Esophagus mucosa (tissue), 1 donor: ENCODE results near the gene ZSCAN10. TPM values are rescaled to one million over a fixed set of nuclear protein-coding genes. Genes with fewer than 3 reads are reported as not detected.

Experiments used
- ATAC-seq: fragments of 200-7000 bp; cut with Tn5 transposase; one replicate; pipeline ENCODE4 v1.9.1; 2020
- total RNA-seq: library from RNA; stranded (reverse); gene quantifications from one replicate; pipeline ENCODE4 v1.2.4, GENCODE V29; 2023
- donor health status: DM: yes; HTN: yes; CAD: no.

Gene ZSCAN10
- total RNA-seq, 1 donor from 2014 or later = not detected

DNA sequence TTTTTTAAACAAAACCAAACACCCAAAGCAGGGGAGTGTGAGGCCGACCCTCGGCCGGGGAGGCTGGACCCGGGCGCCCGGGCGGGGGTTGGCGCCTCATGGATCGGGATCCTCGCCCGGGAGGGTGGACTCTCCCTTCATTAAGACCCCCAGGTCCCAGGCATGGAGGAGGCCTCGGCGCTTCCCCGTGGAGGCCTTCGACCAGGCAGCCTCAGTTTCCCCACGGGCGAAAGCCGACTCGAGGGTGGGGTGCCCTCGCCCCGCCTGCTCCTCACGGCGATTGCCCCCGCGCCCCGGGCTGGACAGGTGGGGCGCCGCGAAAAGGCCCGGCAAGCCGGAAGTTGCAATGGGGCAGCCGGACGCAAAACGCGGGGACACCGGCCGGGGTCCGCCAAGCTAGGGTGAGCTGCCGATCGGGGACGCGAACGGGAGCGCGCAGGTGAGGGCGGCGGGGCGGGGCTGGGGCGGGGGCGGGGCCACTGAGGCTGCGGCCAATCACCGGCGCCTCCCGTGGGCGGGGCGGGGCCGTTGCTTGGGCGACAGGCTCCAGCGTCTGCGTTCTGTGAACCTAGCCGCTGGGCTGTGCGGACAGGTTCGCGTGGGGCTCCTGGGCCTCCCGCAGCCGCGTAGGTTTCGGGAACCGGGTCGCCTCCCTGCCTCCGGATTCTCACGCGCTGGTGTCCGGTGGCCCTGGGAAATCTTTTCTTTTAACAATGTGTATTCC lies 7.3 kb upstream of the ZSCAN10 start:
- peak; percentile 95 for ATAC-seq

DNA sequence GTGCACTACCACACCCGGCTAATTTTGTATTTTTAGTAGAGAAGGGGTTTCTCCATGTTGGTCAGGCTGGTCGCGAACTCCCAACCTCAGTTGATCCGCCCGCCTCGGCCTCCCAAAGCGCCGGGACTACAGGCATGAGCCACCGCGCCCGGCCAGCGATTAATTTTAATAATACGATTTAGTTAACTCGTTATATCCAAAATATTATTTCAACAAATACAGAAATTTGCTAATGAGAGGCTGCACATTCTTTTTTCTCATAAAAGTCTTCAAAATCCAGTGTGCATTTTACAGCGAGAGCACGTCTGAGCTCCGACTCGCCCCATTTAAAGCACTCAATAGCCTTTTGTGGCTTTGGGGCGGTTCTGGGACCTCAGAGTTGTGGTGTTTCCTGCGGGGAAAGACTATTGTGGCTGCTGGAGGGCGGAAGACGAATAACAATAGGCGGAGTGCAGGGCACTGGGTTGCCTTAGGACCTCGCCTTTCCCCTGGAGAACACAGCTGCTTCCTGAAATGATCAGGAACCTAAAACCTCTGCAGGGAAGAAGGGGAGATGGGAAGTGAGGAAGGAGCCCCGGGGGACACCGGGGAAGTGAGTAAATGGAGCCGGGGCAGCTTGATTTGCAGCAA lies 2.9 kb upstream of the ZSCAN10 start:
- no peak for ATAC-seq

DNA sequence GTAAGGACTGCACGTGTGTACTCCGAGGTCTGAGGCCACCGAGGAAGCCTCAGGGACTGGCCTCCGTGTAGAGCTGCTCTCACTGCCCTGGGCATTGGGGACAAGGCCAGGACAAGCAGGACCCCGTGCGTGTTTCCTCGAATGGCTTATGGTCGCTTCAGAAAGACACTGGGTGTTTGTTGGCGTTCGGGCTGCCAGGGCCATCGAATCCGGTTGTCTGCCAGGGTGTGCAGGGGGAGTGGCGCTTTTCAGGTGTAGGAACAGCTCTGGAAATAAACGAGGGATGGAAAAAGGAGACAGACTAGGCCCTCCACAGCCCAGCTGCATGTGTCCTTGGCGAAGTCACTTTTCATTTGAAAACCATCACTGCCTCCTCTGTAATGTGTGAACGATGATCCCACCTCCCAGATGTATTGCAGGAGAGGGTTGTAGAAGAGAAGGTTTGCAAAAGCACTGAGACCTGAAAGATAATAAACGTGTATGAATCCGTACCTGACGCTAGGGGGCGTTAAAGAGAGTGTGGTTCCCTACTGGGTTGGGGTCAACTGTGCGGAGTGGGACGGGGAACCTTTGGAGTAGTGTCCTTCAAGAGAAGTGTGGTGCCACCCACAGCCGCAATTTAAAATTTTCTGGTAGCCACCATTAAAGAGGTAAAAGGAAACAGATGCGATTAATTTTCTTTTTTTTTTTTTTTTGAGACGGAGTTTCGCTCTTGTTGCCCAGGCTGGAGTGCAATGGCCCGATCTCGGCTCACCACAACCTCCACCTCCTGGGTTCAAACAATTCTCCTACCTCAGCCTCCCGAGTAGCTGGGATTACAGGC lies 2.1 kb upstream of the ZSCAN10 start:
- ATAC-seq = no peak

DNA sequence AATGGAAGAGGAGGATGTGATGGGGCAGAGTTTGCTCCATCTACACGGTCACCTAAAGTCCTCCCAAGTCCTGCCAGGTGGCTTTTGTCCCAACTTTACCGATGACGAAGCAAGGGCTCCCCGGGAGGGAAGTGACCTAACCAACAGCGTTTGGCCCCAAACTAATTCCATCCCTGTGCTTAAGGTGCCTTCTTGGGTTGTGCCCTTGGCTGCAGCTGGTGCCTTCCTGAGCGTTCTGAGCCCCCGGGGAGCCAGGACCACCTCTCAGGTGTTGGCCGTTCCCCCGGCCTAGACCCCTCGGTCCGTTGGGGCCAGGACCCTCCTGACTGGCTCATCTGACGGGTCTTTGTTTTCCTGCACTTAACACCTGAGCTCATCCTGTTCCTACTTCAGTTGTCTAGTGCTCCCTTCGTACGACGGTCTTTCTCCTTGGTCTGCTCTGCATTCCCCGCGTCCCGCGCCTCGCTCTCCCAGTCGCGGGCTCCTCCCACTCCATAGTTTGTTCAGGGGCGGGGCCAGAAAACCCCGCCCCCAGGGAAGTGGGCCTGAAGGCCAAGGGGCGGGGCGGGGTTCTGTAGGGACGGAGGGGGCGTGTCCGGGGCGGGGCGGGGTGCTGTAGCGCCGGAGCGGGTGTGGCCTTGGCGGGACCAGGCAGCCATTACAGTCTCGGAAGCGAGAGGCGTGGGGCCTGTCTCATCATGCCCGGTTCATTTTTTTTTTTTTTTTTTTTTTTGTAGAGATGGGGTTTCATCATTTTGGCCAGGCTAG lies 822 bp upstream of the ZSCAN10 start:
- ATAC-seq = peak; percentile 96

DNA sequence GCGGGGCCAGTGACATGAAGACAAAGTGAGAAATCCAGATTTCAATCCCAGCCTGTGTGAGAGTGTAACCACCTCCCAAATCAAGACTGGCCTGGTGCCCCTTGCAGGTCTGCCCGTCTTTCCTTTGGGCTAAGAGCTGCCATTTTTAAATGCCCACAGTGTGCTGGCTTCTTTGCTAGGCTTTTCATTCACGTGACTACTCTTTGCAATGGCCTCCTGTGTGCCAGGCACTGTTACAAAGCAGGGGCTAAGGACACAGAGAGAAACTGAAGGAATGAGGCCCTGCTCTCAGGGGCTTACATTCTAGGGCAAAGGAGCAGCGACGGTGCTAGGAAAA lies 269 bp upstream of the ZSCAN10 start:
- no peak for ATAC-seq

DNA sequence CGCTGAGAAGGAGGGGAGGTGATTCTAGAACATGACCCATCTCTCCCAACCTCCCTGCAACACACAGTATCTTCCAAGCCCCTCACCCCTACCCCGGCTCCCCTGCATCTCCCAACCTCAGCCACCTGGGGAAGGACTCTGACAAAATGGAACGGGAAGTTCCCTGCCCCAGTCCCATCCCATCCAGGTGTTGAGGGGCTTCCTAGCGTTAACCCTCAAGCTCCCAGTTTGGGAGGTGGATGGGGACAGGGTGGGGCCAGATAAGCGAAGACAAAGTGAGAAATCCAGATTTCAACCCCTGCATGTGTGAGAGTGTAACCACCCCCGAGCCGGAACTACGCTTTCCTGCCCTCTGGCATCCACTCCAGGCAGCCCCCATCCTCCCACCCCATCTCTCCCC lies 1.8 kb downstream of the ZSCAN10 start:
- no peak for ATAC-seq

DNA sequence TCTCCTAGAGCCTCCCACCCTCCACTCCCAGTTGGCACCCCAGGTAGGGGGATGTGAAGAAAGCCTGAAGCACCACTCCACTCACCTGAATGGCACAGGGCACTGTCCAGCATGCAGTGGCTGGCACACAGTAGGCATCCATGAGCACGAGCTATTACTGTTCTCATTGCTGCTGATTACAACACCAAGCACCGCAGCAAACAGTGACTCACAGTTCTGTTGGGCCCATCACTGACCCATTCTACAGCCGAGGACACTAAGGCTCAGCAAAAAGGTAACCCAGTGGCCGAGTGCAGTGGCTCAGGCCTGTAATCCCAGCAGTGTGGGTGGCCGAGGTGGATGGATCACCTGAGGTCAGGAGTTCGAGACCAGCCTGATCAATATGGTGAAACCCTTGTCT lies 2.7 kb downstream of the ZSCAN10 start:
- ATAC-seq = no peak

DNA sequence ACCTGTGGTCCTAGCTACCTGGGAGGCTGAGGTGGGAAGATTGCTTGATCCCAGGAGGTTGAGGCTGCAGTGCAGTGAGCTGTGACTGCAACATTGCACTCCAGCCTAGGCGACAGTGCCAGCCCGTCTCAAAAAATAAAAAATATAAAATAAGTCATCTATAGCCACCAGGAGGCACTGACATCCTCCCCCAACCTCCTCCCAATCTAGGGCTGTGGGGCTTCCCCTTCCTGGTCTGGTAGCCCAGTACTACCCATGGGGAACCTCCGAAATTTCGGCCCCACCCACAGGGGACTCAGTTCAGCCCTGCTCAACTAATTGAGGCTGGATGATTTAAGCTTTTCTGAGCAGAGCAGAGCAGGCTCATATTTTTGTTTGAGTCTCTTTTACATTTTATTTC lies 3.2 kb downstream of the ZSCAN10 start:
- ATAC-seq = no peak

DNA sequence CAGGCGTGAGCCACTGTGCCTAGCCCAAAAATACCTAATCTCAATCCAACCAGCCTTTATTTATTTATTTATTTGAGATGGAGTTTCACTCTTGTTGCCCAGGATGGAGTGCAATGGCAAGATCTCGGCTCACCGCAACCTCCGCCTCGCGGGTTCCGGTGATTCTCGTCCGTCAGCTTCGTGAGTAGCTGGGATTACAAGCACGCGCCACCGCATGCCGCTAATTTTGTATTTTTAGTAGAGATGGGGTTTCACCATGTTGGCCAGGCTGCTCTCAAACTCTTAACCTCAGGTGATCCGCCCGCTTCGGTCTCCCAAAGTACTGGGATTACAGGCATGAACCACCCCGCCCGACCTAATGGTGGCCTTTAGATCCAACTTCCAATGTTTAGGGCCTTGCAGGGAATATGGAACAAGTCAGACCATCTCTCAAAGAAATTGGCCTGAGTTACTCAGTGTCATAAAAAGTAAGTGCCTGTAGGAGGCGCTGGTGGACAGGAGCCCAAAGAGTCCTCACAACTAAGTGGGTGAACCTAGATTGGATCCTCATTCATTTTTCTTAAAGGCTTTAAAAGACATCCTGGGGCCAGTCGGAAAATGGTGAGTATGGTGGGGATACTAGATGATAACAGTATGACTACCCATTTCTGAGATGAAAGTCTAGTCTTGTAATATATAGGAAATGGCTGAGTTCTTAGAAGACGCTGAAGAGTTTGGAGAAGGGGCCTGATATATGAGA lies 4.6 kb downstream of the ZSCAN10 start:
- peak; percentile 27 for ATAC-seq

DNA sequence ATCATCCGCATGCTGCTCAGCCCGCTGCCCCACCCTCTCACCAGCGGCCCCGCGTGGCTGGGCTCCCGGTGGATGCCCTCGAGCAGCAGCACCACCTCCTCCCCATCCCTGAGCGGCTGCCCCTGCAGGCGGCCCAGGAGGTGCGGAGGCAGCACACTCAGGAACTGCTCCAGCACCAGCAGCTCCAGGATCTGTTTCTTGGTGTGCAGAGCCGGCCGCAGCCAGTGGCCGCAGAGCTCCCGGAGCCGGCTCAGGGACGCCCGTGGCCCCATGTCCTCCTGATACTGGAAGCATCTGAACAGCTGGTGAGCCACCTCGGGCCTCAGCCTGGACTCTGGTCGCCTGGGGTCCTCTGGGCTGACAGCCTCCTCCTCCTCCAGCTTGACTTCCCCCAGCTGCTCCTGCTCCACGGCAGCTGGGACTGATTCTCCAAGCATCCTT lies 6.6 kb downstream of the ZSCAN10 start:
- no peak for ATAC-seq

DNA sequence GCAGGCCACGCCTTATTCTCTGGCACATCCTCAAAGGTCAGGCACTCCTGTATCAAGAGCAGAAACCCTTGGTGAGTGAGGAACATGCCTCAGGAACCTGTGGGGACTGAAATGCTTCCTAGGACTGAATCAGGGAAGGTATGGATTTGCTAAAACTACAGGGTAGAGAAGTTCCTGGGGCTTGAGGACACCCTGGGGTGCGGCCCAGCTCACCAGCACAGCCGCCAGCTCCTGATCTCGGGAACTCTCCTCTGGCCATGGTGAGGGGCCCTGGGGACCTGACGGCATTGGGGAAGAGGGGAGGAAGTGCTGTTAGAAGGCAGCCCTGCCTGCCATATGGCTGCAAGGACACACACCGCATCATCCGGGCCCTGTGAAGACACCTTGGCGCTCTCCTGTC lies 7.5 kb downstream of the ZSCAN10 start:
- ATAC-seq = no peak

DNA sequence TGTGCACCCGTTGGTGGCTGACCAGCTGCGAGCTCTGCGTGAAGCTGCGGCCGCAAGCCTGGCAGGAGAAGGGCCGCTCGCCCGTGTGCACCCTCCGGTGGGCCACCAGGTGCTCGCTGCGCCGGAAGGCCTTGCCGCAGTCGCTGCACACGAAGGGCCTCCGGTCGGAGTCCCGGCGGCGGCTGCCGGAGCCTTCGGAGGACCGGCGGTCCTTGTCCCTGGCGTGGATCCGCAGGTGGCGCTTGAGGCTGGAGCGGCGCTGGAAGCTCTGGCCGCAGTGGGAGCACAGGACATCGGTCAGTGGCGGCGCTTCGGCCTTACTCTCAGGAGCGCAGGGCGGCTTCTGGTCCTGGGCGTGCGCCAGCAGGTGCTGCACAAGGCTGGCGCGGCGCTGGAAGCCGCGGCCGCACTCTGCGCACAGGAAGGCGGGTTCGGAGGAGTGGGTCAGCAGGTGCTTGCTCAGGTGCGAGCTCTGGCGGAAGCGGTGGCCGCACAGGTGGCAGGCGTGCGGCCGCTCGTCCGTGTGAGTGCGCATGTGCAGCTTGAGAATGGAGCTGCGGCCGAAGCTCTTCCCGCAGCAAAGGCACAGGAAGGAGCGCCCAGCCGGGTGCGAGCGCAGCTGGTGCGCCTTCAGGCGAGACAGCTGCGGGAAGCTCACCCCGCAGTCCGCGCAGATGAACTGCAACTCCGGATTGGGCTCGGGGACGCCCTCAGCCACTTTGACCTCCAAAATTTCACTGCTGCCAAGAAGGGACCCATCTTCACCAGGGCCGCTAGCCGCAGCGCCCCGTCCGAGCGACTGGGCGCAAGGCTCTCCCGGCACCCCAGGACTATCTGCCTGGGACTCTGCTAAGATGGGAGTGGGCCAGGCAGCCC lies 9.1 kb downstream of the ZSCAN10 start:
- no peak for ATAC-seq

DNA sequence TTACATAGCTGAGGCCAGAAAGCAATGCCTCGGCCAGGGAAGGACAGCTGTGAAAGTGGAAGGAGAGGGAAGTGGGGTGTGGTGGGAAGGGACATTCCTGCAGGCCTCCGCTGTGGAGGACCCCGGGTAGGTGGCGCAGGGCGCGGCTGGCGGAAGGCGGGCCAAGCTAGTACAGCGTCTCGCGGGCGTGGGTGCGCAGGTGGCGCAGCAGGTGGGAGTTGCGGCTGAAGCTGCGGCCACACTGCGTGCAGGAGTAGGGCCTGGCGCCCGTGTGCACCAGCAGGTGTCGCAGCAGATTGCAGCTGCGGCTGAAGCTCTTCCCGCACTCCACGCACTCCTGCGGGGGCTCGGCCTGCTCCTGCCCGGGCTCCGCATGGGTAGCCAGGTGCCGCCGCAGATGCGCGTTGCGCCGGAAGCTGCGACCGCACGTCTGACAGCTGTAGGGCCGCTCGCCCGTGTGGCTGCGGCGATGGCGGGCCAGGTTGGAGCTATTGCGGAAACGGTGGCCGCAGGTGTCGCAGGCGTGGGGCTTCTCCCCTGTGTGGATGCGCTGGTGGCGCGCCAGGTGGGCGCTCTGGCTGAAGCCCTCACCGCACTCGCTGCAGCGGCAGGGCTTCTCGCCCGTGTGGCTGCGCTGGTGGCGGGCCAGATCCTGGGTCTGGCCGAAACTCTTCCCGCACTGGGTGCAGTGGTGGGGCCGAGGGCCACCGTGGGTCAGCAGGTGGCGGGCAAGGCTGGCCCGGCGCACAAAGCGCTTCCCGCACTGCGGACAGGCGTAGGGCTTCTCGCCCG lies 10.0 kb downstream of the ZSCAN10 start:
- ATAC-seq = no peak

DNA sequence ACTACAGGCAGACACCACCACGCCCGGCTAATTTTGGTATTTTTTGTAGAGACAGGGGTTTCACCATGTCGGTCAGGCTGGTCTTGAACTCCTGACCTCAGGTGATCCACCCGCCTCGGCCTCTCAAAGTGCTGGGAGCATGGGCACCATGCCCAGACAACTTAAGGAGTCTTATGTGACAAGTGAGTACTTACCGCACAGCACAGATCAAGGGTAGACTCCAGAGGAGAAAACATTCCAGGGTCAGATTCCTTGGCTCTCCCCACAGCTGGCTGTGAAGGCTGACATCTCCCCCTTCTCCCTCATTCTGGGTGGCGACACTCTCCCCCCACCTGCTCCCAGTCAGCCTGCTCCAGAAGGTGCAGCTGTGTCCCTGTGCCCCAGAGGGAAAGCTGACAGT lies 10.6 kb downstream of the ZSCAN10 start:
- ATAC-seq = no peak

DNA sequence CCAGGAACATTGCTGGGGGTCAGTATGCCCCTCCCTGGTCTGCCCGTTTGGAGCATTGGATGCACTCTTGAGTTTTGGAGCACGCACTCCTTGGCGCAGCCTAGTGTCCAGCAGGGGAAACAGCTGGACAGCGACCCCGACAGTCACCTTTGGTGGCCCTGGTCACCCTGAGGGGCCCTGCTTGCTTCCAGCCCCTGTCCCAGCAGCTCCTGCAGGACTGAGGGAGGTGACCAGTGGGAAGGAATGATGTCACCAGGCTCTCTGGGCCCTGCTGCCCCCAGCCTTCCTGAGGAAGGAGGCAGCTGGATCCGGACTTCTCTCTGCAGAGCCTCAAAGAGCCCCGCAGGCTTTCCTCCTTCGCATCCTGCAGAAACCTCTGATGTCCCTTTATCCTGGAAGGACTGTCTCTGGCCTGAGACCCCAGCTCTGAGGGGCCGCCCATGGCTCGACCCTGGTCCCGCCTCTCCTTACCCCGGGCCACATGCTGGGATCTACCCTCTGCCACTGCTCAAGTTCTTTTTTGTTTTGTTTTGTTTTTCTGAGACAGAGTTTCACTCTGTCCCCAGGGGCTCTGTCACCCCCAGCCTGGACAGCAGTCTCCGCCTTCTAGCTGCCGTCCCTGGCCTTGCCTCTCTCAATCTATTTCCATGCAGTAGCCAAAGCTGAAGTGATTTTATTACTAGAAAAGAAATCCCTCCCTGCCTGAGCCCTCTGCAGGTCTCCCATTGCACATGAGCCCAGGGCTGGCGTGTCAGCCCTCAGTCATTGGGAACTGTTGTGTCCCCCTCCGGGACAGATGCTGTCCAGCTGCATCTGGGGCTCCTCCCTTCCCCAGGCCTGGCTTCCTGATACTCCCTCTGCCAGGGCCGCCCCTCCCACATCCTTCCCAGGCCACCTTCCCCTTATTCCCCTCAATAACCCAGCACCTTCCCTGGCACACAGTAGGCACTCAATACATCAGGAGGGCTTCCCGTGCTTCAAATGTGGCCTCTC lies 11.6 kb downstream of the ZSCAN10 start:
- peak; percentile 54 for ATAC-seq

DNA sequence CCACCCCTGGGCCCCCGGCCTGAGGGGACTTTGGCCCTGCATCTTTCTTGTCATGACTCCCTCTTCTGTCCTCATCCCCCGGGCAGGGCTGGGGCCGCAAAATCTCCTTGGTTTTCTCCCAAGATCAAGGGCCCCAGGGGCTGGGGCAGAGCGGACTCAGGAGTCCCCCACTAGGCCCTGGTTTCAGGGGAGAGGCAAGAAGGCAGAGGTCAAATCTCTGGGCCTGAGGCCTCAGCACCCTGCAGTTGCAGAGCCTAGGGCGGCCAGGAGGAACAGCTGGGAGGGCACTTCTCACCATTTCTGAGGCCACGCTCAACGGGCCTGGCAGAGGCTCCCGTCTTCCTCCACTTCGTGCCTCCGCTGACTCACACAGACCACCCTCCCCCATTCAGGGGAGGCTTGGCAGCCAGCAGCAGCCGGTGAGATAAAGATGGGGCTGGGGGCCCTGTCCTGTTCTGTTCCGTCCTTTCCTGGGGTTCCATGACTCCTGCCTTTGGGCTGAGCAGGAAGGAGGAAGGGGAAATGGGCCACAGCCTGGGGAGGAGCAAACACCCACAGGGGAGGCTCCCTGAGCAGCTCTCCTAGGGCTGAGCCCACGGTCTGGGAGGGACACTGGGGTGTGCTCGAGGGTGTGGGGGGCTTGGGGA lies 12.4 kb downstream of the ZSCAN10 start:
- ATAC-seq = peak; percentile 46

DNA sequence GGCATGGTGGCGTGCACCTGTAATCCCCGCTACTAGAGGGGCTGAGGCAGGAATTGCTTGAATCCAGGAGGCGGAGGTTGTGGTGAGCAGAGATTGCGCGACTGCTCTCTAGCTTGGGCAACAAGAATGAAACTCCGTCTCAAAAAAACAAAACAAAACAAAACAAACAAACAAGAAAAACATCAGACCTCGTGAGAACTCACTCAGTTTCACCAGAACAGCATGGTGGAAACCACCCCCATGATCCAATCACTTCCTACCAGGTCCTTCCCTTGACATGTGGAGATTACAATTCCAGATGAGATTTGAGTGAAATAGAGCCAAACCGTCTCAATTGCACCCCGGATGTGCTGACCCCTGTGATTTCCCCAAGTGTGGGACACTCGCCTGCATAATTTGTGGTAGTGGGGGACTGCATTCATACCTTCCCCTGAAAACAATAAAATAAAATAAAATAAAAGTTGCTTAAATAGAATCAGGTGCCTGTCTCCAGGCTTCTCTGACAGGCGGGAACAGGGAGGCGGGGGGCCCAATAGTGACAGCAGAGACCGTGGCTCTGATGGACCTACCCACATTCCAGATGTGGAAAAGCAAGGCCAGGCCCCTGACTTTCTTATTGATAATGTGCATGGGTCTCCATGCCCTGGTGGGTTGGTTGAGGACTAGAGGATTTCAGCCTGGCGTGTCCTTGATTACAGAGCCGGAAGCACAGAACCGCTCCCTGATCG lies 13.1 kb downstream of the ZSCAN10 start:
- ATAC-seq = no peak
